ENCODE results near the gene RPL10L.

DNA sequence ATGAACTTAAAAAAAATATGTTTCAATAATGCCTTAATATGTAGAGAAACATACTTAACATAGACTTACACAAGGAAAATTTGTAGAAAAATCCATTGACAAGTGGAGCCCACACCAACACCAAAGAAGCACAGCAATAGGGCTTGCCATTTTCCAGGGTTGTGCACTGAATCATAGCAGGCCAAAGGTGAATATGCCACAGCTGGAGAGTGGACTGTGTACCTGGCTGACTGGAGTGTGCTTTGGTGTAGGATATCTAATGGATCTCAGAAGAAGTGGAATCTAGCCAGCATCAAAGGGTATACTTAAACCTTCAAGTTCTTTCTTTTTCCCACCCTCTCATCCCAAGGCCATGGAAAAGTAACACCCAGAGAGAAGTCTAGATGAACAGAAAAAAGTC, 4.8 kb downstream of the RPL10L start:
- TF ChIP-seq, protein P1, sequence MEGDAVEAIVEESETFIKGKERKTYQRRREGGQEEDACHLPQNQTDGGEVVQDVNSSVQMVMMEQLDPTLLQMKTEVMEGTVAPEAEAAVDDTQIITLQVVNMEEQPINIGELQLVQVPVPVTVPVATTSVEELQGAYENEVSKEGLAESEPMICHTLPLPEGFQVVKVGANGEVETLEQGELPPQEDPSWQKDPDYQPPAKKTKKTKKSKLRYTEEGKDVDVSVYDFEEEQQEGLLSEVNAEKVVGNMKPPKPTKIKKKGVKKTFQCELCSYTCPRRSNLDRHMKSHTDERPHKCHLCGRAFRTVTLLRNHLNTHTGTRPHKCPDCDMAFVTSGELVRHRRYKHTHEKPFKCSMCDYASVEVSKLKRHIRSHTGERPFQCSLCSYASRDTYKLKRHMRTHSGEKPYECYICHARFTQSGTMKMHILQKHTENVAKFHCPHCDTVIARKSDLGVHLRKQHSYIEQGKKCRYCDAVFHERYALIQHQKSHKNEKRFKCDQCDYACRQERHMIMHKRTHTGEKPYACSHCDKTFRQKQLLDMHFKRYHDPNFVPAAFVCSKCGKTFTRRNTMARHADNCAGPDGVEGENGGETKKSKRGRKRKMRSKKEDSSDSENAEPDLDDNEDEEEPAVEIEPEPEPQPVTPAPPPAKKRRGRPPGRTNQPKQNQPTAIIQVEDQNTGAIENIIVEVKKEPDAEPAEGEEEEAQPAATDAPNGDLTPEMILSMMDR (IDR thresholded peaks at IDR 0.05; ENCODE audit: low read depth, low read length, poor library complexity, severe bottlenecking) = no peak
- TF ChIP-seq EZH2phosphoT487 (IDR thresholded peaks at IDR 0.05; ENCODE audit: borderline replicate concordance, low read length) = no peak

Measured in DOHH2 (cell line).